Measurements from ENCODE around the gene RIMS3.

- TF ChIP-seq POLR2AphosphoS5 (IDR thresholded peaks at IDR 0.05): no peak
- no peak for TF ChIP-seq CTCF (IDR thresholded peaks at IDR 0.05)
Observed at GRCh38 chr1:40641601-40642242, 23.8 kb downstream of the RIMS3 start.
